Measurements from ENCODE around the gene RPS6KC1. TPM values are rescaled to one million over a fixed set of nuclear protein-coding genes. Genes with fewer than 3 reads are reported as not detected.

RPS6KC1 gene
- total and polyA plus RNA-seq, 2 of the 4 experiments (the other 2 are of a cell fraction): 7.9 to 23.7 TPM

DNA sequence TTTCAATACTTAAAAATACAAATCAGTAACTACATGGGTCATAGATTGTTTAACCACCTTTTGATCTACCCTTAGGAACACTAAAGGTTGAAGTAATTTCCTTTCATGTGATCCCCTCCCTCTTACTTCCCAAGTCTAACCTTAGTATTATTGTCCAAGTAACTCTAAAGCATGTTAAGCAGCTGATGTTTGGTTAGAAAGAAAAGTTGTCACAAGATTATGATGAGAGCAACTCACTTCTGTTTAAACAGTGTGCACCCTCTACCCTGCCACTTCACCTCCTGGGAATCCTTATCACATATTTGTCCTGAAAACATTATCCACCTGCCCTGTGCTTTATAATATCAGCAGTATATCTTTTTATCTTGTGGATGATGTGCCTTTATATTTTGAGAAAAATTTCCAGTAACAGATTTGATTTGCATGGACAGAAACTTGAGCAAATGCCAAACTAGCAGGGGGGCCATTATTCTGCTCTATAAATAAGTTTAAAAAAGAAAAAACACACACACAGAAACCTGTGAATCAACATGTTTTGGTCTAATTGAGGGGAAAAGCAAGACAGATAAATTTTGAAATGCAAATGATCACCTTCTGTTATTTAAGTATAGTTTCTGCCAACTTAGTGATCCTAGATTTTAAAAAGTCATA is 194.3 kb downstream of the RPS6KC1 start:
- Histone ChIP-seq H4K91ac (ENCODE audit: insufficient read depth, low read depth, low read length) (no peak overlapping the region), H2AFZ (replicated peaks; ENCODE audit: low read length, poor library complexity) (no peak overlapping the region), H3K9me1 (ENCODE audit: insufficient read depth, low read length) (no peaks in the 10 kb centered on the region), H2BK20ac (ENCODE audit: low read depth, low read length) (no peak overlapping the region), H2BK15ac (ENCODE audit: low read depth, low read length) (no peak overlapping the region), H4K20me1 (ENCODE audit: insufficient read depth, low read length) (no peaks in the 10 kb centered on the region), H3K9me3 (ENCODE audit: control insufficient read depth, insufficient read depth, low read length) (no peaks in the 10 kb centered on the region), H2AK9ac (replicated peaks; ENCODE audit: low read depth, low read length, poor library complexity) (no peak overlapping the region), H3K4me2 (ENCODE audit: low read depth, low read length) (no peak overlapping the region), H3K4me1 (ENCODE audit: control insufficient read depth, insufficient read depth, low read length) (peaks cover 1% of the 10 kb centered on the region; the same call in 1 of the 2 replicates), H3K27me3 (ENCODE audit: control insufficient read depth, insufficient read depth, low read length) (no peaks in the 10 kb centered on the region), H3K27ac (ENCODE audit: insufficient read depth, low read length) (no peak overlapping the region), H3K18ac (ENCODE audit: low read depth, low read length) (no peak overlapping the region), H2BK120ac (ENCODE audit: low read depth, low read length) (no peak overlapping the region), H2AK5ac (ENCODE audit: low read depth, low read length) (no peak overlapping the region), H4K5ac (ENCODE audit: low read depth, low read length) (no peak overlapping the region), H3K36me3 (ENCODE audit: control insufficient read depth, insufficient read depth, low read length) (peaks cover 5% of the 10 kb centered on the region), H3K23ac (ENCODE audit: low read depth, low read length) (no peak overlapping the region), H2BK5ac (ENCODE audit: low read depth, low read length, poor library complexity, severe bottlenecking) (no peak overlapping the region), H3K14ac (replicated peaks; ENCODE audit: low read depth, low read length) (no peak overlapping the region), H3K4ac (ENCODE audit: low read depth, low read length) (no peak overlapping the region), H3K79me1 (ENCODE audit: low read depth in 1 of 2, low read length in 2 of 2) (no peaks in the 10 kb centered on the region; a peak in 1 of 4 replicates), H4K8ac (ENCODE audit: low read depth in 2 of 2, low read length in 2 of 2) (no peak overlapping the region), H3K9ac (ENCODE audit: low read depth, low read length) (no peak overlapping the region), H3K56ac (ENCODE audit: extremely low read depth, insufficient read depth, low read length) (no peak overlapping the region), H3K4me3 (ENCODE audit: insufficient read depth, low read depth, low read length) (no peak overlapping the region)
- in situ Hi-C loops (cut with MboI; ENCODE audit: low sequenced_read_pairs) (loop anchor here (10.0 kb wide), 1 partner anchor 879 kb away; no protein-coding TSS in a partner anchor), intact Hi-C loops (cut with micrococcal nuclease) (loop anchor here (10.0 kb wide), 2 partner anchors 121 to 1079 kb away; no protein-coding TSS in a partner anchor), dilution Hi-C loops (cut with HindIII; ENCODE audit: low sequenced_read_pairs, unreplicated experiment) (no loop called here)
- TF ChIP-seq CHD1 (IDR thresholded peaks at IDR 0.05; ENCODE audit: low read depth, low read length) (no peak), POLR2A (IDR thresholded peaks at IDR 0.05; ENCODE audit: low read depth, low read length) (no peak), RAD21 (IDR thresholded peaks at IDR 0.05; ENCODE audit: low read length) (no peak)
- POLR2A ChIA-PET (ENCODE audit: unreplicated experiment): no interaction called here
- ATAC-seq (ENCODE audit: low read depth) (no peak), DNase-seq (no peak)
- BruUV-seq (replicated peaks): no TSS peak
- CTCF ChIA-PET: interaction anchor here (1.1 kb wide), 1 partner anchor 878 kb away, joined by 11 read pairs; no protein-coding TSS in a partner anchor
